A549 treated with Mapracorat at 1 μM for 4 hours (cell line): ENCODE data around the gene C1D. TPM values are rescaled to one million over a fixed set of nuclear protein-coding genes. Genes with fewer than 3 reads are reported as not detected.

Experiments
- total RNA-seq: library from RNA; stranded (reverse); fragments of 200-300 nt; extraction: Qiagen RNA extraction; gene quantifications from 5 replicates; pipeline ENCODE4 v1.2.3, GENCODE V29; 2022

C1D gene
- 31.7 to 50.3 TPM (median 35.4 TPM) in 5 replicates for total RNA-seq

GRCh38 chr2:68062680-68063387, at the start of gene C1D:
Gene C1D (minus strand): TSS chr2:68063004. CDS start chr2:68047310, 15,694 bp downstream.

Other genes starting within 250 kb of the C1D start
- gene PNO1, start 94.9 kb upstream of the C1D start, total RNA-seq: 51.7 to 60.5 TPM (median 52.8 TPM) in 5 replicates
- 51.7 to 74.8 TPM (median 58.7 TPM) in 5 replicates for gene PPP3R1, start 189.5 kb upstream of the C1D start, total RNA-seq